Superior temporal gyrus (tissue), 1 donor: Measurements from ENCODE around the gene METTL25.

Experiments used
- DNase-seq: peaks from one replicate; pipeline ENCODE4 v3.0.0-alpha.2; 2016; ENCODE audit errors: extremely low spot score

METTL25 gene

DNA sequence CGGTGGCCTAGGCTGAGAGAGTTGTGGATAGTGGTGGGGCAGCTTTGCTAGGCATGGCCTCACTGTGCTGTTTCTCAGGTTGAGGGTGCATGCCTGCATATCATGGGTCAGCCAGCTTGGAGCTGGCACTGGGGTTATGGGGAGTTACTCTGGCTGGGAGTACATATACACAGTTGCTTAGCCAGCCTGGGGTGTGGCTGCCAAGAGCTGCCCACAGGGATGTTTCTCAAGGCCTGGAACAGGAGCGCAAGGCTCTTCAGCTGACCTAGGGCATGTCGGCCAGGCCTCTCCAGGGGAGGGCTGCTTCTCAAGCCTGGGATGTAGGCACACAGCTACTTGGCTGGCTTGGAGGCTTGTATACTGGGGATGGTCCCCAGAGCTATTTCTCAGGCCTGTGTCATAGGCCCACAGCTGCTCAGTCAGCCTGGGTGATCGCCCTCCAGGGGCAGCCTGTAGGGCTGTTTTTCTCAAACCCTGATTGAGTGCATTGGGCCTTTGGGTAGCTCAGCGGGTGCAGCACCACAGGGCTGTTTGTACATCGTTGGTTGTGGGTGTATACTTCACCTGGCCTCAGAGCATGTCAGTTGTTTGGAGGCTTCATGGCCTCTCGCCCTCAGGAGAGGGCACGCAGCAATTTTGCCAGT, 114.9 kb downstream of the METTL25 start:
- no peak for DNase-seq

- no peak for DNase-seq
Measured at GRCh38 chr12:82474181-82474797, 116.0 kb downstream of the METTL25 start.

DNA sequence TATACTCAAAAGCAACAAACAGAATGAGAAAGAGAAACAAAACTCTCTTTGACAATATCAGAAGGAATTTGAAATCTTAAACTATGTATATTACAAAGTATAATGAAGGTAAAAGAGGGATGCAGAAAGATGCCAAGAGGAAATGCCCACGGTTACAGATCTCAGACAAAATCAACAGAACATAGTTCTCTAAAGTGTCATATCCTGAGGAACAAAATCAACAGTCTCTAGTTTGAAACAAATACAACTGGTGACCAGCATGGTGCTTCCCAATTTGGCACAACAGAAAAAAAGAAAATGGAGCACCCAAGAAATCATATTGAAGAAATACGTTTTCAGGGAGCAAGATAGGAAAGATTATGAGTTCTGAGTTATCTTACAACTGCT, 116.5 kb downstream of the METTL25 start:
- no peak for DNase-seq

DNA sequence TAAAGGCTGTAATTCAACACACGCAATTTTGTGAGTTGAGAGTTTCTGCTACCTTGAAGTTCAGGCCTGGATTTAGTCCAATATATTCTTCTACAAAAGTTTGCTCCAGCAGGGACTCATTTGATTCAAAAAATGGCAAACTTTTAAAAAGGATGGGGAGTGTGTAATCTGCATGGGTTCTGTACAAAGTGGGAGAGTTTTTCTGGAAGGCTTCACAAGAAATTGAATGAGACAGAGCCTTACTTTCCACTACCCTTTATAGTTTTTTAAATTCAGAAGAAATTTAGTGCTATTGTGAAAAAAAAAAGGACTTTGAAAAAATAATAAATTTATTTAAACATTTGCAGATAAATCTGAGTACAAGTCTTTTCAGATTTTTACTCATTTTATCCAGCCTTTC, 116.9 kb downstream of the METTL25 start:
- DNase-seq: no peak

DNA sequence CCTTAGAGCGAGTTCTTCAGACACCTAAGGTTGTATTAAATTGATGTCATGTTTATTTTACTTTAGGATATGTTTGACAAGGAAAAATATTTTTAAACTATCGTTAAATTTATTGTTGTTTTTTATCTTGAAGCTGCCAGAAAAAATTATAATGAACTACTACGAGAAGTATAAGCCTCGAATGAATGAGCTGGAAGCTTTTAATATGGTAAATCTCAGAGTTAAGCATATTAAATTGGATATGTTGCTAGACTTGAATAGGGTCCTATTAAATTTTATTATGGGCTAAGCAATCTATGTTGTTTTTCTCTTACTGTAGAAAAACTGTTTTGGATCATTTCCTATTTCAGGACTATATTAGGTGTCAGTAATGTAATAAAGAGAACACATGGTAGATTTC, 118.2 kb downstream of the METTL25 start:
- no peak for DNase-seq

- DNase-seq: no peak
Measured at GRCh38 chr12:82479511-82479910, 121.2 kb downstream of the METTL25 start.

- no peak for DNase-seq
Measured at GRCh38 chr12:82480606-82481005, 122.3 kb downstream of the METTL25 start.

- DNase-seq: no peak
Measured at GRCh38 chr12:82481954-82482353, 123.6 kb downstream of the METTL25 start.

- no peak for DNase-seq
Measured at GRCh38 chr12:82486524-82487235, 128.4 kb downstream of the METTL25 start.

- DNase-seq: no peak
Measured at GRCh38 chr12:82504409-82504808, 146.1 kb downstream of the METTL25 start.

DNA sequence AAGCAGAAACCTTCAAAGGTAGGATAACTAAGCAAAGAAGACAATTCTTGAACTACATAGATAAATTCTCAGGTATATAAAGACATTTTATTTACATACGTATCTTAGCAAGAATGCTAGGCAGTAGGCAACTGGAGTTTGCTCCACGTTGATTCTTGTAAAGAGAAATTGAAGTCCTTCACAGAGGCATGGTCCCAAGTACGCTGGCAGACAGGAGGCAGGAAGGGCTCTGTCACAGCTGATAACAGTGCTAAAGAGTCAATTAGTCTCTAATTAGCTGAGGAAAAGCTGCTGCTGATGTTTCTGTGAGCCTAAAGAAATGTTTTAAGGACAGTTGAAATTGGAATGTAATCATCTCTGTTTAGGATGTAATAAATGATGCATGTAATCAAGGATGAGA, 146.8 kb downstream of the METTL25 start:
- DNase-seq: no peak

- DNase-seq: no peak
Measured at GRCh38 chr12:82507686-82508085, 149.4 kb downstream of the METTL25 start.

- DNase-seq: no peak
Measured at GRCh38 chr12:82510386-82510785, 152.1 kb downstream of the METTL25 start.

- no peak for DNase-seq
Measured at GRCh38 chr12:82514880-82515279, 156.6 kb downstream of the METTL25 start.

GRCh38 chr12:82515652-82516051, 157.3 kb downstream of the METTL25 start:
- no peak for DNase-seq

DNA sequence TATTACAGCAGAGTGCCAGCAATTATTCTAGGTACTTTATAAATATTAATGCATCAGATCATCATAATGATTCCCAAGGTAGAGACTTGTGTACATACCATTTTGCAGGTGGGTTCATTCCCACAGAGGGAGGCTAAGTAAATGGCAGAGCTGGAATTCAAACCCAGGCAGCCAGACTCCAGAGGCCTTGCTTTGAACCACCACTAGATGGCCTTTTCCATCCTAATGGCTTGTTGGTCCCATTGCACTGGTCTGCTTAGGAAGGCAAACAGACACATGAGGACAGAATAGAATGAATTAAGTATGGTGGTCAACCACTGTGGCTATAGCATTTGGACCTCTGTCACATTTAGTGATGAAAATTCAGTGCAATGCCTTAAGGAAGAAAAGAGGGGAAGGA, 158.7 kb downstream of the METTL25 start:
- DNase-seq: no peak

DNA sequence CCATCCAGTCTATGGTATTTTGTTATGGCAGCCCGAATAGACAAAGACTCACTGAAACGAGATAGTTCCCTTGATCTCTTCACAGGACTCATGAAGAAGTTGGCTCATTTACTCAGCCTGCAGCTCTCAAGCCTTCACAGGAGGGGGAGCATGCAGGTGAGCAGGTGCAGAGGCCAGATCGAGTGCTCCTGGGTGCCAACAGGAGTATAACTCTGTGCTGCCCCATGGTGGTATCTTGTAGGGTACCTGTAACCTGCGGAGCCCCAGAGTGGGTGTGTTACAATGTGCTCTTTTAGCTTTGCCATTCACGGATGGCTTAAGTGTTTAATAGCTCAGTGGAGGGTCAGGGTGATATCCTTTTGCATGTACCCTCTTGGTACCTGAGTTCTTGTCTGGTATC, 159.5 kb downstream of the METTL25 start:
- no peak for DNase-seq

GRCh38 chr12:82519510-82519909, 161.2 kb downstream of the METTL25 start:
- DNase-seq: no peak

- DNase-seq: no peak
Measured at GRCh38 chr12:82522285-82522684, 164.0 kb downstream of the METTL25 start.

DNA sequence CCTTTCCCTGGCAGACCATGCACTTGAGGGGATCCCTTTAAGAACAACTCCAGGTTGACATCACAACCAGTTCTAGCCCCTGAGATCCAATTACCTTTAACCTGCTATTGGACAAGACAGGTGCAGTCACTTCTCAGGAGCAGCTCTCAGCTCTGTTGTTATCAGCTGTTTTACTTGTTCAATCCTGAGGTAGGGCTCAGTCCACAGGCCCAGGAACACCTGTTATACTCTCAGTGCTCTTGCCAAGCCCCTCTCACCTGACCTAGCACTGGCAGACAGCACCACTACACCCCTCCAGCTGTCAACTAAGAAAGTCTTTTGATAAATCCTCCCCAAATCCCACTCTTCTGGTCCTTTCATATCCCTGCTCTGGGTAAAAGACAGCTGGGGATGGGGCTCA, 164.4 kb downstream of the METTL25 start:
- DNase-seq: no peak

DNA sequence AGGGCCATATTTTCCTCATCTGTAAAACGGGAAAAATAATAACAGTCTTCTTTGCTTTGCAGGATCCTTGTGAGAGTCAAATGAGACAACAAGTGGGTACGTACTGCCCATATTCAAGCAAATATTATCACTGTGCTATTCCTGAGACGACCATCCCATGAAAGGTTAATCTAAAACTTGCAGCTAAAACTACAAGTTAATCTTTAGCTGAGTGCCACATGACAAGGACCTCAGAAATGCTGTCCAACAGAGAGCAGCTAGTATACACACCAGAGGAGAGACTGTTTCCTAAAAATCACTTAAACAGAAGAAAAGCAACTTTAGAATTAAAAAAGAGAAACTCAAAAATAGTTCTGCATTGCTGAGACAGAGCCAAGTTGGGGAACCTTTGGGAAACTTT, 165.7 kb downstream of the METTL25 start:
- DNase-seq: peak; percentile 71

GRCh38 chr12:82524641-82525040, 166.3 kb downstream of the METTL25 start:
- DNase-seq: no peak

GRCh38 chr12:82525616-82526015, 167.3 kb downstream of the METTL25 start:
- DNase-seq: no peak
